Measurements from ENCODE around the gene SCUBE2.

Gene SCUBE2

GRCh38 chr11:9091044-9091922 lies at the start of gene SCUBE2:
Gene SCUBE2 (minus strand): TSS chr11:9091599. CDS start chr11:9091528, 71 bp downstream.
- no peak for DNase-seq

GRCh38 chr11:9141186-9141585 lies 49.8 kb upstream of the SCUBE2 start:
- DNase-seq: no peak

GRCh38 chr11:9139628-9140357 lies 48.4 kb upstream of the SCUBE2 start:
- no peak for DNase-seq

DNA sequence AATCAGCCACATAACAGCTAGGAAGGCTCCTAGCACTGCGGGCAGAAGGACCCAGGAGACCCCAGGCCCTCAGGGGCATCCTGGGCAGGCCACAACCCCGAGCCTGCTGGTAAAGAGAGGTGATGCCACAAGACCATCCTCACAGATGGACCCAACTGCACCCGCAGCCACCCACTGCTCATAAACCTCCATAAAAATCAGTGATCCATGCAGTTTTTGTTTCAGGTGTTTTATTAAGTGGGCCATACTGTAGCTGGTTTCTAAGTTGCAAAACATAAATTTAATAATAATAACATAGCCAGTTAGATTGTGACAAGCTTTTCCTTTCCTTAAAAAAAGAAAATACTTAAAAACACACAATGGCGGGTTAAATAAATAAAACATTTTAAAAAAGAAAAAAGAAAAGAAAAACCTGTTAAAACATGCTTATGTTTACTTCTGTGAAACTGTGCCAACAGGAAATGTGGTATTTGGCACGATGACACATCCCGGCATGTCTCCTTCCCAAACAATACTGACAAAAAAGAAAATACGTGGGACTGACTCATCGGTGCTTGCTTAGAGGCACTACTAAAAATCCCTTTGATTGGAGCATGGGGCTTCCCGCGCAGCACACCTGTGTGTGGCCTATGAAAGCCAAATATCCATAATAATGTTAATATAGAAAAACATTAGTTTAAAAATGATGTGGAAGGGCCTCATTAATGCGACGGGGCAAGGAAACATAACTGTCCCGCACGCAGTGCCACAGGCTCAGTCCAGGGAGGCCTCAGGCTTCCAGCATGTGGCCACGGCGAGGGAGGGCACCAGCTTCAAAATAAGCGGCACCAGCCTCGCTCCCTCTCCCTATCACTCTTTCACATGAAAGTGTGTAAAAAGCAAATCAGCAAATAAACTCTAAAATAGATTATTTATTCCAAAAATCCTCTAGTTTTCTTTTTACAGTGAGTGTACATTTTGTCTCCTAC lies 47.5 kb upstream of the SCUBE2 start:
- peak; percentile 37 for DNase-seq

DNA sequence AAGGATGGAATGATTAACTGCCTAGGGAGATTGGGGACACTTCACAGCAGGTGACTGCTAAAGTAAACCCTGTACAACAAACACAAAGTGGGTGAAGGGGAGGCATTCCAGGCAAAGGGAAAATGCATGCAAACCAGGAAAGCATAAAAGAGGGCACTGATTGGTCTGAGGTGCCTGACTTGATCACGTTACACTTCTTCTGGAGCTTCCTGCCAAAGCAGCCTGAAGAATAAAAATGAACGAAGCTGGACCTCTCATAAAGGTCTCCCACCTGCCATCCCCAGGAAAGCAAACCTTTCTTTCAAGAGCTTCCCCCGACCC lies 46.7 kb upstream of the SCUBE2 start:
- no peak for DNase-seq

DNA sequence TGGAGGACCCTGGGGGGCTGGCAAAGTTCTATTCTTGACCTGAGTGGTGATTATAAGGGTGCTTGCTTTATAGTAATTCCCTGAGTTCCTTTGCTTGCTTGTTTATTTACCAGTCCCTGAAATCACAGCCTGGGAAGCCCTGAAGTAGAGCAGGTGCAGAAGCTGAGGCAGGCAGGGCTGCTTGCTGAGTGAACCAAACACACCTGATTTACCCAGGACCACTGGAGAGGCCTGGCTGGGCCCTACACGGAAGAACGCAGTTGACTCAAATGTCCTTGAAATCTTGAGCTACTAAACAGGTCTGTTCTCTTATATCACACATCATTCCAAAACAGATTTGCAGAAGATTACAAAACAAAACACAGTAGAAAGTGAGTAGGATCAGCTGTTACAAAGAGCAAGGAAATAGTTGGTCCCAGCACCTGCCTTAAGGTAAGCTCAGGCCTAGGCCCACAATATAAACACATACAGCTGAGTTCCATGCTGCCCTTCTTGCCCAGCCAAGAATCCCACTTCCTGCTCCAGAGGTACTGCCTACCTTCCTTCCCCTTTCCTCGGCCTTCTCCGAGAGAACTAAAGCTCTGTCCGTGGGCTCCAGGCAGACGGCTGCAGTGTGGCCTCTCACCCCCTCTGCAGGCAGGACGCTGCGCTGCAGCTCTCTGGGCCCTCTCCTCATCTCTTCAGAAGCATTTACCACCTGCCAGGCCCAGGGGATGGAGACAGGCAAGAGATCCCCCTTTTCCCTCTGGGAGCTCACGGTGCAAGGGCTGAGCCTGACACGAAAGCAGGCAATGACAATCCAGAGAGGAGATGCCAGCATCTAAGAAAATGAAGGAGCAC lies 46.1 kb upstream of the SCUBE2 start:
- DNase-seq: peak; percentile 72

GRCh38 chr11:9136741-9137140 lies 45.3 kb upstream of the SCUBE2 start:
- DNase-seq: no peak

GRCh38 chr11:9133956-9134355 lies 42.6 kb upstream of the SCUBE2 start:
- DNase-seq: no peak

- no peak for DNase-seq
These were observed 40.9 kb upstream of the SCUBE2 start for GRCh38 chr11:9132203-9132878.

DNA sequence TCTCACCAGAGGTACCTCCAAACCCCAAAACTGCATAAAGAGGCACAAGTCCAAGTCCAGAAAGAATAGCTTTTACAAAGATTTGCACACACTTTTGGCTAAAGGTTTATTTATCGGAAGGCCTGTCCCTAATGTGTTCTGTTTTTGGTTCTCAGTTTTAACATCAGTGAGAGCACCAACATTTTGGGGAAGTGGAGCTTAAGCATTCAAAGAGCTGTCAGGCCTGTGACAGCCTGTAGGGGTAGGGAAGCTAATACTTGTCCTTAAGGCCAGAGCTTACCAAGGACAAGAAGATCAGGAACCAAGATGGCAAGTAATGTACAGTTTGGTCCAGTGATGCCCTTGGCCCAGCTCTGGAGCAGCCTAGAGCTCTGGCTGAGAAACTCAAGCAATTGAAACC lies 38.9 kb upstream of the SCUBE2 start:
- DNase-seq: no peak

- no peak for DNase-seq
These were observed 35.2 kb upstream of the SCUBE2 start for GRCh38 chr11:9126636-9127035.

- no peak for DNase-seq
These were observed 33.9 kb upstream of the SCUBE2 start for GRCh38 chr11:9125185-9125886.

- DNase-seq: no peak
These were observed 32.4 kb upstream of the SCUBE2 start for GRCh38 chr11:9123595-9124304.

DNA sequence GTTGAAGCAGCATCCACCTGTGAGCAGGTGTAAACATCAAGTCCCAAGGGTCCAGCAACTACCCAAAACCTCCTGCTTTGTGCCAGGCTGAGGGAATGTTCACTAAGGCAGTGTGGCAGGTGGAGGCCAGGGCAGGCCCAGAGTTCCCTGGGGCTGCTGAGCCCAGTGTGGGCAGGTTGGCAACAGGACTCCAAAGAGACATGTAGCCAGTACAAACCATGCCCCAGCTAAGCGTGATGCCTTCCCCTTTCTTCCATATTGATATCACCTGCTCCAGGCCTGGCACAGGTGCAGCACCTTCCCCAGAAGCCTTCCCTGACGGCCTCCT lies 30.0 kb upstream of the SCUBE2 start:
- no peak for DNase-seq

- DNase-seq: peak; percentile 12
These were observed 29.5 kb upstream of the SCUBE2 start for GRCh38 chr11:9120664-9121468.

DNA sequence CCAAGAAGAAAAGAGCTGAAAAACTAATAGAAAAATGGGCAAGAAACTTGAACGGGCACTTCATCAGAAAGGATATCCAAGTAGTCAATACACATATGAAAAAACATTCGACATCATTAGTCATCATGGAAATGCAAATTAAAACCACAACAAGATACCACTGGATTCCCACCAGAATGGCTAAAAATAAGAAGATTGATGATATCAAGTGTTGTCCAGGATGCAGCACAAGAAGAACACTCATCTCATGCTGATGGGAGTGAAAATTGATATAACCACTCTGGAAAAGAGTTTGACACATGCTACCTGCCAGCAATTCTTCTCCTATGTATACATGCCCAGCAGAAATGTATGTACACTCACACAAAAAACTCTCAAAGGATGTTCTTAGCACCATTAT lies 26.9 kb upstream of the SCUBE2 start:
- DNase-seq: no peak

DNA sequence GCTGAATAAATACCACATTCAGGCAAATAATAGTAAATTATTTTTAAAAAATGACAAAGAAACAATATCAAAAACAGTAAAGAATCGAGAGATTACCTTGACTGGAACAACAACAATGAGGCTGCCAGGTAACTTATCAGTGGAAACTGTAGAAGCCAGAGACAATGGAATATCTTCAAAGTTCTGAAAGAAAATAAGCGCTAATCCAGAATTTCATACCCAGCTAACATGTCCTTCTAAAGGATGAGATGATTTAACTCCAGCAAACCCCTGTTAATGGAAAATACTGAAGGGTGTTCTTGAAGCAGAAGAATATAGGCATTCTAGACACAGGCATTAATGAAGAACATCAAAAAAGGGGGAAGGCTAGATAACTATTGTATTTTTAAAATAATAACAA lies 20.7 kb upstream of the SCUBE2 start:
- DNase-seq: no peak

DNA sequence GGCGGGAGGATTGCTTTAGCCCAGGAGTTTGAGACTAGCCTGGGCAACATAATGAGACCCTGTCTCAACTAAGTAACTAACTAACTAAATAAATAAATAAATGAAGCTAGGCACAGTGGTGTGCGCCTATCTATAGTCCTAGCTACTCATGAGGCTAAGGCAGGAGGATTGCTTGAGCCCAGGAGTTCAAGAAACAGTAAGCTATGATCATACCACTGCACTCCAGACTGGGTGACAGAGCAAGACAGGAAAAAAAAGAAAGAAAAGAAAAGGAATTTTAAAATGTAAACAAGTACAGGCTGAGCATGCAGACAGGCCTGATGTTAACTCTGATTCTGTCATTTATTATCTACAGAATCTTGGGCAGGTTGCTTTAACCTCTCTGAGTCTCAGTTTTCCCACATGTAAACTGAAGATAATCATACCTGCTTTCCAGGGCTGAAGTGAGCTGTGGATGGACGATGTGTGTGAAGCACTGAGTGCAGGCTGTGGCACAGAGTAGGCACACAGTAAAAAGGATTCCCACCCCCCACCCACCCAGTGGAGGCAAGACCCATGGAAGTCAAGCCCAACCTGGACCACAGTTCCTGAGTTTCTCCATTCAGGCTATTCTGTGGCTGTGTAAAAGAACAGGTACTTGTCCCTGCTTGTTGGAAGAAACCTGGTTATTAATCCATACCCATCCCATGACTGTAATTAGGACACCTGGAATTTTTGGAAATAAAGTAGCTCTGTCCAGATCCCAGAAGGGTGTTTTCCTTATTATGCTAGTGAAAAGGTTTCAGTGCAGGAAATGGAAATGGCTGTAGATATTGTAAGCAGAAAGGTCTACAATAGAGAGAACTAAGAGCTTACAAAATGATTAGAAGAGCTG lies 18.7 kb upstream of the SCUBE2 start:
- no peak for DNase-seq

GRCh38 chr11:9104580-9104979 lies 13.2 kb upstream of the SCUBE2 start:
- no peak for DNase-seq
